ACC112 (cell line): Measurements from ENCODE around the gene PBX1.

Experiments used
- H2AFZ ChIP-seq: fragments of 200-600 bp; sonication (generic); one replicate; pipeline ENCODE4 v1.6.0; 2017; ENCODE audit warnings: antibody characterized with exemption, low read length; ENCODE audit not compliant: unreplicated experiment
- H3K27ac ChIP-seq: fragments of 200-600 bp; sonication (generic); 2 replicates; pipeline ENCODE4 v1.5.1; 2014; ENCODE audit warnings: low read depth, mild to moderate bottlenecking, antibody characterized with exemption, low read length, moderate library complexity
- H3K27me3 ChIP-seq: fragments of 200-600 bp; sonication (generic); 2 replicates; pipeline ENCODE4 v1.6.1; 2014; ENCODE audit warnings: mild to moderate bottlenecking, antibody characterized with exemption, low read length, moderate library complexity, mixed read lengths; ENCODE audit not compliant: insufficient read depth
- H3K36me3 ChIP-seq: fragments of 200-600 bp; sonication (generic); 2 replicates; pipeline ENCODE4 v1.6.1; 2016; ENCODE audit warnings: mild to moderate bottlenecking, antibody characterized with exemption, low read length, moderate library complexity, mixed read lengths; ENCODE audit not compliant: insufficient read depth
- H3K4me1 ChIP-seq: fragments of 200-600 bp; sonication (generic); one replicate; pipeline ENCODE4 v1.6.1; 2016; ENCODE audit warnings: low read length, mixed read lengths; ENCODE audit not compliant: insufficient read depth, unreplicated experiment, control insufficient read depth
- H3K4me3 ChIP-seq: fragments of 200-600 bp; sonication (generic); 2 replicates; pipeline ENCODE4 v1.5.1; 2014; ENCODE audit warnings: mild to moderate bottlenecking, low read depth, low read length
- H3K79me2 ChIP-seq: fragments of 200-600 bp; sonication (generic); one replicate; pipeline ENCODE4 v1.6.0; 2016; ENCODE audit warnings: low read length; ENCODE audit not compliant: control insufficient read depth, unreplicated experiment, insufficient read depth

Gene PBX1

GRCh38 chr1:164770131-164770529 lies 211.1 kb downstream of the PBX1 start:
- H3K79me2 ChIP-seq, result no peaks in the 10 kb centered on the region
- no peaks in the 10 kb centered on the region for H3K27me3 ChIP-seq
- no peak overlapping the region for H2AFZ ChIP-seq
- no peak overlapping the region for H3K4me3 ChIP-seq
- no peaks in the 10 kb centered on the region for H3K36me3 ChIP-seq
- H3K27ac ChIP-seq, result no peak overlapping the region
- peaks cover 77% of the 10 kb centered on the region for H3K4me1 ChIP-seq

DNA sequence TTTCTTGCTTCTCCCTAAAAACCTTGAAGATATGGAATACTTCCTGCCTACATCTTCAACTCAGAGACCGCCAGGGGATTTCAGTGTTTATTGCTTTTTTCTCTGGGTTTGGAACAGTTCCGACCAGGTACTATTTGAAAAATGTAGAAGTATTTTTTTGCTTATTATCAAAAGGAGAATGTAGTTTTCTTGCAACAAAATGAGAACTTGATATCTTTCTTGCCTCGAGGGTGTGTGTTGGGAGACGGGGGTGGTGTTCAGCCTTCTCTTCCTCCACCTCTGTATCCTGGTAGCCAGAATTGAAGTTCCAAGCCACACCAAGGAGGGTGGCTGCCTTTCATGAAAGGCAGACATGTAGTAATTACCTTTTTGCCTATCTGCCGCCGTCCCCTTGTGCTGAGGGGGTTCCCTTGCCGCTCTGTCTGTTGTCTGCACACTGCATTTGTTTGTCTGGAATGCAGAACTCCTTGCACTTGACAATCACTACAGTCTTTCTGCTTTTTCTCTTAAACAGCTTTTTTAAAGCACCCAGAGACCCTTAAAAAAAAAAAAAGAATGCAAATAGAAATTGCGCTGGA lies 212.1 kb downstream of the PBX1 start:
- H2AFZ ChIP-seq, result peak overlapping the region; percentile 52
- peaks cover 67% of the 10 kb centered on the region for H3K4me1 ChIP-seq
- peak overlapping the region; percentile 89 for H3K27ac ChIP-seq
- no peak overlapping the region for H3K4me3 ChIP-seq
- no peaks in the 10 kb centered on the region for H3K36me3 ChIP-seq
- H3K27me3 ChIP-seq, result no peaks in the 10 kb centered on the region
- H3K79me2 ChIP-seq, result no peaks in the 10 kb centered on the region

DNA sequence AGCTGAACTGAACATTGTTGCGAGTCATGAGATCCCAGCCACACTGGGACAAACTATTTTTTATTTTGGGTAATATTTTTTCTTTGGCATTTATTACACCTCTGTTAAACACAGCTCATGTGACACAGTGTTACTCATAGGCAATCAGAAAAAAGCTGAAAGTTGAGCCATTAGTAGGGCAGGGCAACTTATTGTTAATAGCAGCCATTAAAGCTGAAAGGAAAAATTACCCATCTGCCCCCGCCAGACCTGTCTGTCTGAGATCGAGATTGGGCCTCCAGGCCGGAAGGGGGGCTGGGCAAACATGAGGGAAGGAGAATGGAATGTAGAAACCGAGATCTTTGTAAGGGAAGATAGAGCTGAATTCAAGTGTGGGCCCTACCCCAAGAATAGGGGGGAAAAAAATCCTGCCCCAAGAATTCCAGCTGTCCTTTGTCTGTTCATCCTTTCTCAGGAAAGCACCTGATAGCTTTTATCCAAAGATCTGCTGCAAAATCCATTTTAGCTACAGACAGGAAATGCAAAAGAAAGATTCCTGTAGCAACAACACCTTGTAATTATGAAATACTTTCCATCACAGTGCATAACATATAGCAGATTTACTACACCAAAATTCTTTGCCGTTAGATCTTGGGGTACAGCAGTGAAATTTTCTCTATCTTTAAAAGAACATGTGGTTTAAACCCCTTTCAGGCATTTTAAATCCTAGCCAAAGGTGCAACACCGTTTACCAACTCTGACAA lies 212.8 kb downstream of the PBX1 start:
- Histone ChIP-seq H3K4me3 (peak overlapping the region; percentile 6; the same call in 1 of the 2 replicates), H3K4me1 (peaks cover 62% of the 10 kb centered on the region), H2AFZ (peak overlapping the region; percentile 52), H3K27ac (peak overlapping the region; percentile 89), H3K27me3 (no peaks in the 10 kb centered on the region), H3K79me2 (no peaks in the 10 kb centered on the region), H3K36me3 (no peaks in the 10 kb centered on the region)

DNA sequence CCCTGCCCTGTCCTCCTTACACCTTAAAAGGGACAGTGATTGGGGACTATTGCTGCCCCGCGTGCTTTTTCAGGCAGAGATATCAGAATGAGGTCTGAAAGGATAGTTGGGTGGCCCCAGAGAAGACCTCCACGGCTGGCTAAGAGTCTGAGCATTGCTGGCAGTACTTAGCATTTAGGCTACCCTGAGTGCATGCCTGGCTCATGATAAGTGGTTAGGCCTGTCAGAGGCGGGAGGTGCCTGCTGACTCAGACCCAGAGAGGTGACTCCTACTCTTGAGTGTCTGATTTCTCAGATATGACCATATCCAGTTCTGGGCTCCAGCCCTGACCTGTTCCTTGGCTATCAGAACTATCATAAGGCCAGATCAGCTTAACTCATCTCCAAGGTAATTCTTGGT lies 213.7 kb downstream of the PBX1 start:
- Histone ChIP-seq H3K36me3 (no peaks in the 10 kb centered on the region), H3K27ac (peak overlapping the region; percentile 89), H3K4me1 (peaks cover 55% of the 10 kb centered on the region), H2AFZ (peak overlapping the region; percentile 11), H3K4me3 (peak overlapping the region; percentile 2; the same call in 1 of the 2 replicates), H3K27me3 (no peaks in the 10 kb centered on the region), H3K79me2 (no peaks in the 10 kb centered on the region)

GRCh38 chr1:164773102-164773501 lies 214.1 kb downstream of the PBX1 start:
- Histone ChIP-seq H3K79me2 (no peaks in the 10 kb centered on the region), H3K4me3 (no peak overlapping the region), H3K27ac (peak overlapping the region; percentile 89), H3K36me3 (no peaks in the 10 kb centered on the region), H3K4me1 (peaks cover 51% of the 10 kb centered on the region), H2AFZ (no peak overlapping the region), H3K27me3 (no peaks in the 10 kb centered on the region)

- Histone ChIP-seq H3K27ac (no peak overlapping the region), H3K36me3 (no peaks in the 10 kb centered on the region), H3K27me3 (no peaks in the 10 kb centered on the region), H3K4me3 (no peak overlapping the region), H3K4me1 (peaks cover 39% of the 10 kb centered on the region), H3K79me2 (no peaks in the 10 kb centered on the region), H2AFZ (no peak overlapping the region)
Observed at GRCh38 chr1:164774413-164774812, 215.4 kb downstream of the PBX1 start.

GRCh38 chr1:164774819-164775654 lies 216.1 kb downstream of the PBX1 start:
- H3K27me3 ChIP-seq, result no peaks in the 10 kb centered on the region
- peaks cover 35% of the 10 kb centered on the region for H3K4me1 ChIP-seq
- no peak overlapping the region for H2AFZ ChIP-seq
- H3K27ac ChIP-seq, result no peak overlapping the region
- no peaks in the 10 kb centered on the region for H3K79me2 ChIP-seq
- H3K36me3 ChIP-seq, result no peaks in the 10 kb centered on the region
- H3K4me3 ChIP-seq, result no peak overlapping the region

- Histone ChIP-seq H3K27ac (no peak overlapping the region), H2AFZ (no peak overlapping the region), H3K4me1 (peaks cover 33% of the 10 kb centered on the region), H3K4me3 (no peak overlapping the region), H3K27me3 (no peaks in the 10 kb centered on the region), H3K36me3 (no peaks in the 10 kb centered on the region), H3K79me2 (no peaks in the 10 kb centered on the region)
Observed at GRCh38 chr1:164777518-164777917, 218.5 kb downstream of the PBX1 start.

DNA sequence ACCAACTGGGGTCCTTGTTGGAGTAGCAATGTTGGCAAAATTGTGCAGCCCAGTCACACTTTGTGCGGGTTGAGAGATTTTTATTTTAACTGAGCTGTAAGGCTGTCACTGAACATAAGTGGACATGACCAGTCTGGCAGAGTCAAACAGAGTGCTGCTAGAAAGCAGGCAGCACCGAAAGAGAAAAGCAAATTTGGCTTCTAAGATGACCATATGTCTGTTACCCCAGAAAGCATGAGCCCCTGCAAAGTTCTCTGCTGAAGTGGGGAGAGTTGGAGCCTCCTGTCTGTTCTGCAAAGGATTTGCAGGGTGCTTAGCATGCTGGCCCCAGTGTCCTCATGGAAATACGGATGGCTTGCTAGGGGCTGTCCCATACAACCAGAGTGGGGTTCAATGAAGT lies 220.4 kb downstream of the PBX1 start:
- H3K36me3 ChIP-seq, result no peaks in the 10 kb centered on the region
- H3K27me3 ChIP-seq, result no peaks in the 10 kb centered on the region
- peaks cover 21% of the 10 kb centered on the region for H3K4me1 ChIP-seq
- H3K79me2 ChIP-seq, result no peaks in the 10 kb centered on the region
- H3K4me3 ChIP-seq, result no peak overlapping the region
- no peak overlapping the region for H2AFZ ChIP-seq
- H3K27ac ChIP-seq, result no peak overlapping the region

GRCh38 chr1:164780111-164780812 lies 221.3 kb downstream of the PBX1 start:
- H2AFZ ChIP-seq, result peak overlapping the region; percentile 58
- H3K4me1 ChIP-seq, result peaks cover 21% of the 10 kb centered on the region
- no peaks in the 10 kb centered on the region for H3K79me2 ChIP-seq
- no peaks in the 10 kb centered on the region for H3K27me3 ChIP-seq
- H3K36me3 ChIP-seq, result no peaks in the 10 kb centered on the region
- H3K4me3 ChIP-seq, result no peak overlapping the region
- H3K27ac ChIP-seq, result peak overlapping the region; percentile 69
